Adrenal gland (tissue), 5 donors: Measurements from ENCODE around the gene ERBB4.

Source experiments
- POLR2A ChIP-seq, 2 donors: fragments of 450-650 bp; IDR thresholded peaks; one replicate each; pipeline ENCODE4 v1.6.1; 2017; ENCODE audit warnings: antibody characterized with exemption in 2 of 2, mild to moderate bottlenecking in 2 of 2, moderate library complexity in 1 of 2
- TF ChIP-seq, protein P1 (sequence below), 6 experiments: fragments of 450-650 bp in 4 of 6; fragments of 200-600 bp in 2 of 6; sonication (generic) in 1 of 6; IDR thresholded peaks; 1 replicate in 5 of 6; 2 replicates in 1 of 6; pipeline versions ENCODE4 v1.5.1 to v1.8.0; 2016 to 2021; ENCODE audit warnings: antibody characterized with exemption in 6 of 6, mild to moderate bottlenecking in 2 of 6, moderate library complexity in 1 of 6
- donor health status: DM: no; HTN: no; CAD: no.

DNA sequence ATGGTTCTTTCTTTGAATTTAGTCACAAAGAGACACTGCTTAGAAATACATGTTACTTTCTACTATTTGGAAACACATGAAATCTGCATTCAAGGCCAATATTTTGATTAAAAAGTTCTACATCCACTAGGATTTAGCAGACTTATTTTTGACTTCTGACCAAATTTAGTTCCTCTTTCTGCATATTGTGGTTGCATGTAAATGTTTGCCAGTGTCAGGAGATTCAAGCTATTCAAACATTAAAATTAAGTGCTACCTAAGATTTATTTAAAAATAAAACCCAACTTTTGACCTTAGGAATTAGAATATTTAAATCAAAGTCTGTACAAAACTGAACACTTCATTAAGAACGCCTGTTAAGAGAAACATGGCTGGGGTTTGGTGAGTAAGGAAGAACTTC, 1091.1 kb downstream of the ERBB4 start:
- TF ChIP-seq, protein P1, sequence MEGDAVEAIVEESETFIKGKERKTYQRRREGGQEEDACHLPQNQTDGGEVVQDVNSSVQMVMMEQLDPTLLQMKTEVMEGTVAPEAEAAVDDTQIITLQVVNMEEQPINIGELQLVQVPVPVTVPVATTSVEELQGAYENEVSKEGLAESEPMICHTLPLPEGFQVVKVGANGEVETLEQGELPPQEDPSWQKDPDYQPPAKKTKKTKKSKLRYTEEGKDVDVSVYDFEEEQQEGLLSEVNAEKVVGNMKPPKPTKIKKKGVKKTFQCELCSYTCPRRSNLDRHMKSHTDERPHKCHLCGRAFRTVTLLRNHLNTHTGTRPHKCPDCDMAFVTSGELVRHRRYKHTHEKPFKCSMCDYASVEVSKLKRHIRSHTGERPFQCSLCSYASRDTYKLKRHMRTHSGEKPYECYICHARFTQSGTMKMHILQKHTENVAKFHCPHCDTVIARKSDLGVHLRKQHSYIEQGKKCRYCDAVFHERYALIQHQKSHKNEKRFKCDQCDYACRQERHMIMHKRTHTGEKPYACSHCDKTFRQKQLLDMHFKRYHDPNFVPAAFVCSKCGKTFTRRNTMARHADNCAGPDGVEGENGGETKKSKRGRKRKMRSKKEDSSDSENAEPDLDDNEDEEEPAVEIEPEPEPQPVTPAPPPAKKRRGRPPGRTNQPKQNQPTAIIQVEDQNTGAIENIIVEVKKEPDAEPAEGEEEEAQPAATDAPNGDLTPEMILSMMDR (IDR thresholded peaks at IDR 0.05) = no peak
- no peak for TF ChIP-seq POLR2A (IDR thresholded peaks at IDR 0.05)
